ENCODE data around the gene RB1.

GRCh38 chr13:48253849-48254248 is 49.7 kb upstream of the RB1 start:
- no peak for TF ChIP-seq CTCF (IDR thresholded peaks at IDR 0.05; ENCODE audit: borderline replicate concordance, extremely low read depth, low read length, poor library complexity, severe bottlenecking)
- TF ChIP-seq EZH2 (IDR thresholded peaks at IDR 0.05; ENCODE audit: borderline replicate concordance, low read depth, low read length, severe bottlenecking), result no peak
